HEK293 (cell line): Measurements from ENCODE around the gene PRMT2.

Source experiments
- CTCF ChIA-PET: fragments of 350-600 bp; formaldehyde crosslinking; extraction: SDS; loops from one replicate; lab custom pipeline; 2021; ENCODE audit warnings: antibody characterized with exemption; lab: Yijun Ruan, JAX
- POLR2A ChIA-PET: fragments of 300-600 bp; formaldehyde crosslinking; extraction: SDS; loops from one replicate; lab custom pipeline; 2020; ENCODE audit warnings: antibody characterized with exemption, inconsistent platforms; lab: Yijun Ruan, JAX
- H3K27ac ChIP-seq: fragments of 200-500 bp; sonication (Bioruptor generic); 2 replicates; pipeline ENCODE4 v1.5.1; 2014; ENCODE audit warnings: low read depth, low read length, control low read depth, inconsistent platforms; ENCODE audit errors: extremely low read depth
- H3K36me3 ChIP-seq, 2 experiments: fragments of 200-500 bp in 1 of 2; sonication (Bioruptor generic) in 1 of 2; 1 replicate in 1 of 2; 2 replicates in 1 of 2; pipeline ENCODE4 v1.5.1; 2014 to 2017; ENCODE audit warnings: inconsistent platforms in 2 of 2, low read length in 2 of 2; ENCODE audit not compliant: control insufficient read depth in 2 of 2, insufficient read depth in 1 of 2
- H3K4me1 ChIP-seq: fragments of 200-500 bp; sonication (Bioruptor generic); 2 replicates; pipeline ENCODE4 v1.5.1; 2014; ENCODE audit warnings: mild to moderate bottlenecking, low read length, inconsistent platforms; ENCODE audit not compliant: control insufficient read depth, insufficient read depth
- H3K4me3 ChIP-seq: 2 replicates; pipeline ENCODE4 v1.5.1; 2011; ENCODE audit warnings: low read depth, mild to moderate bottlenecking, control low read depth, low read length, moderate library complexity
- H3K9me3 ChIP-seq: fragments of 200-500 bp; sonication (Bioruptor generic); 2 replicates; pipeline ENCODE4 v1.5.1; 2014; ENCODE audit warnings: low read depth, low read length, inconsistent platforms; ENCODE audit not compliant: control insufficient read depth, insufficient read depth
- BCL11B ChIP-seq: fragments of 450-650 bp; formaldehyde crosslinking; IDR thresholded peaks from 2 replicates; pipeline ENCODE4 v1.5.1; 2016; ENCODE audit warnings: low read depth, missing biosample characterization, missing genetic modification characterization
- IKZF3 ChIP-seq: fragments of 450-650 bp; IDR thresholded peaks from 2 replicates; pipeline ENCODE4 v1.5.0; 2018; ENCODE audit warnings: missing biosample characterization, mild to moderate bottlenecking, missing genetic modification characterization, moderate library complexity
- KLF7 ChIP-seq: fragments of 450-650 bp; formaldehyde crosslinking; IDR thresholded peaks from 2 replicates; pipeline ENCODE4 v1.5.1; 2016; ENCODE audit warnings: missing biosample characterization, missing genetic modification characterization, borderline replicate concordance
- MYNN ChIP-seq: fragments of 450-650 bp; formaldehyde crosslinking; IDR thresholded peaks from 2 replicates; pipeline ENCODE4 v1.5.1; 2016; ENCODE audit warnings: missing biosample characterization, missing genetic modification characterization, borderline replicate concordance
- SP2 ChIP-seq: fragments of 450-650 bp; formaldehyde crosslinking; IDR thresholded peaks from 2 replicates; pipeline ENCODE4 v1.5.1; 2016; ENCODE audit warnings: missing biosample characterization, missing genetic modification characterization
- SP3 ChIP-seq: fragments of 450-650 bp; formaldehyde crosslinking; IDR thresholded peaks from 2 replicates; pipeline ENCODE4 v1.5.1; 2016; ENCODE audit warnings: missing biosample characterization, missing genetic modification characterization
- ZBTB17 ChIP-seq: fragments of 450-650 bp; formaldehyde crosslinking; IDR thresholded peaks from 2 replicates; pipeline ENCODE4 v1.5.1; 2016; ENCODE audit warnings: missing biosample characterization, missing genetic modification characterization
- ZBTB48 ChIP-seq: fragments of 450-650 bp; formaldehyde crosslinking; IDR thresholded peaks from 2 replicates; pipeline ENCODE4 v1.5.1; 2016; ENCODE audit warnings: missing biosample characterization, missing genetic modification characterization
- ZEB2 ChIP-seq: fragments of 450-650 bp; formaldehyde crosslinking; IDR thresholded peaks from 2 replicates; pipeline ENCODE4 v1.5.1; 2016; ENCODE audit warnings: missing biosample characterization, missing genetic modification characterization
- ZIC2 ChIP-seq: fragments of 450-650 bp; formaldehyde crosslinking; IDR thresholded peaks from 2 replicates; pipeline ENCODE4 v1.5.1; 2016; ENCODE audit warnings: missing biosample characterization, missing genetic modification characterization
- ZNF121 ChIP-seq: fragments of 450-650 bp; formaldehyde crosslinking; IDR thresholded peaks from 2 replicates; pipeline ENCODE4 v1.5.1; 2016; ENCODE audit warnings: missing biosample characterization, missing genetic modification characterization
- ZNF2 ChIP-seq: fragments of 450-650 bp; formaldehyde crosslinking; IDR thresholded peaks from 2 replicates; pipeline ENCODE4 v1.5.1; 2016; ENCODE audit warnings: missing biosample characterization, missing genetic modification characterization
- ZNF23 ChIP-seq: fragments of 450-650 bp; formaldehyde crosslinking; IDR thresholded peaks from 2 replicates; pipeline ENCODE4 v1.5.1; 2016; ENCODE audit warnings: missing biosample characterization, missing genetic modification characterization, borderline replicate concordance
- ZNF391 ChIP-seq: fragments of 450-650 bp; formaldehyde crosslinking; IDR thresholded peaks from 2 replicates; pipeline ENCODE4 v1.5.1; 2016; ENCODE audit warnings: low read depth, missing biosample characterization, missing genetic modification characterization, borderline replicate concordance
- ZNF423 ChIP-seq: fragments of 450-650 bp; formaldehyde crosslinking; IDR thresholded peaks from 2 replicates; pipeline ENCODE4 v1.5.1; 2016; ENCODE audit warnings: missing biosample characterization, missing genetic modification characterization
- ZNF626 ChIP-seq: fragments of 450-650 bp; sonication (Bioruptor Pico); formaldehyde crosslinking; IDR thresholded peaks from 2 replicates; pipeline ENCODE4 v1.5.1; 2018; ENCODE audit warnings: missing biosample characterization, missing genetic modification characterization, inconsistent platforms
- ZNF629 ChIP-seq: fragments of 450-650 bp; formaldehyde crosslinking; IDR thresholded peaks from 2 replicates; pipeline ENCODE4 v1.5.1; 2017; ENCODE audit warnings: missing biosample characterization, missing genetic modification characterization
- ZNF654 ChIP-seq: fragments of 450-650 bp; formaldehyde crosslinking; IDR thresholded peaks from 2 replicates; pipeline ENCODE4 v1.5.1; 2016; ENCODE audit warnings: low read depth, missing biosample characterization, missing genetic modification characterization
- TF ChIP-seq, protein P1 (sequence below): fragments of 450-650 bp; formaldehyde crosslinking; conservative IDR thresholded peaks from 2 replicates; pipeline ENCODE4 v1.5.1; 2016; ENCODE audit warnings: low read depth, missing biosample characterization, missing genetic modification characterization
- TF ChIP-seq, protein P2 (sequence below): fragments of 450-650 bp; formaldehyde crosslinking; IDR thresholded peaks from 2 replicates; pipeline ENCODE4 v1.5.1; 2017; ENCODE audit warnings: missing biosample characterization, mild to moderate bottlenecking, missing genetic modification characterization, moderate library complexity
- TF ChIP-seq, protein P3 (sequence below): fragments of 450-650 bp; formaldehyde crosslinking; IDR thresholded peaks from 2 replicates; pipeline ENCODE4 v1.5.1; 2016; ENCODE audit warnings: missing biosample characterization, missing genetic modification characterization
- TF ChIP-seq, protein P4 (sequence below): fragments of 450-650 bp; formaldehyde crosslinking; IDR thresholded peaks from 2 replicates; pipeline ENCODE4 v1.5.1; 2017; ENCODE audit warnings: missing biosample characterization, missing genetic modification characterization
- TF ChIP-seq, protein P5 (sequence below): fragments of 450-650 bp; formaldehyde crosslinking; IDR thresholded peaks from 2 replicates; pipeline ENCODE4 v1.5.1; 2017; ENCODE audit warnings: missing biosample characterization, missing genetic modification characterization

Gene PRMT2

DNA sequence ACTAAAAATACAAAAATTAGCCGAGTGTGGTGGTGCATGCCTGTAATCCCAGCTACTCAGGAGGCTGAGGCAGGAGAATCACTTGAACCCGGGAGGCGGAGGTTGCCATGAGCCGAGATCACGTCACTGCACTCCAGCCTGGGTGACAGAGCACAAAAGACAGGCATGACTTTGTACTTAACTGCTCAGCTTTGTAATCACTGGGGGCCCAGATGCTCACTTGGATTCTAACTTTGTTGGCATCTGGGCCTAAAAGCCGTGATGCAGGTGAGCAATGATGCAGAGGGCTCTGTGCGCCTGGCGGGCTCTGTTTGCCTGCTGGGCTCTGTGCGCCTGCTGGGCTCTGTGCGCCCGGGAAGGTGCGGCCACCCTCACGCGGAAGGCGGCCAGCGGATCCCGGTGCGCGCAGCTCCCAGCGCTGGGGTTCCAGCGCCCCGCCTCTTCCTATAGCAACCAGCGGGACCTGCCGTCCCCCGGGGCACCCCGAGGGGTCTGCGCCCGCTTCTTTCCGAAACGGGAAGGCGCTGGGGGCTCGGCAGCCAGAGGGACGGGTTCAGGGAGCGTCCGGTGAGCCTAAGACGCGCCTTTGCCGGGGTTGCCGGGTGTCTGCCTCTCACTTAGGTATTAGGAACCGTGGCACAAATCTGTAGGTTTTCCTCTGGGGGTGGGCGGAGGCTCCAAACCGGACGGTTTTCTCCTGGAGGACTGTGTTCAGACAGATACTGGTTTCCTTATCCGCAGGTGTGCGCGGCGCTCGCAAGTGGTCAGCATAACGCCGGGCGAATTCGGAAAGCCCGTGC, 31.7 kb downstream of the PRMT2 start (continued):
- TF ChIP-seq, protein P1, sequence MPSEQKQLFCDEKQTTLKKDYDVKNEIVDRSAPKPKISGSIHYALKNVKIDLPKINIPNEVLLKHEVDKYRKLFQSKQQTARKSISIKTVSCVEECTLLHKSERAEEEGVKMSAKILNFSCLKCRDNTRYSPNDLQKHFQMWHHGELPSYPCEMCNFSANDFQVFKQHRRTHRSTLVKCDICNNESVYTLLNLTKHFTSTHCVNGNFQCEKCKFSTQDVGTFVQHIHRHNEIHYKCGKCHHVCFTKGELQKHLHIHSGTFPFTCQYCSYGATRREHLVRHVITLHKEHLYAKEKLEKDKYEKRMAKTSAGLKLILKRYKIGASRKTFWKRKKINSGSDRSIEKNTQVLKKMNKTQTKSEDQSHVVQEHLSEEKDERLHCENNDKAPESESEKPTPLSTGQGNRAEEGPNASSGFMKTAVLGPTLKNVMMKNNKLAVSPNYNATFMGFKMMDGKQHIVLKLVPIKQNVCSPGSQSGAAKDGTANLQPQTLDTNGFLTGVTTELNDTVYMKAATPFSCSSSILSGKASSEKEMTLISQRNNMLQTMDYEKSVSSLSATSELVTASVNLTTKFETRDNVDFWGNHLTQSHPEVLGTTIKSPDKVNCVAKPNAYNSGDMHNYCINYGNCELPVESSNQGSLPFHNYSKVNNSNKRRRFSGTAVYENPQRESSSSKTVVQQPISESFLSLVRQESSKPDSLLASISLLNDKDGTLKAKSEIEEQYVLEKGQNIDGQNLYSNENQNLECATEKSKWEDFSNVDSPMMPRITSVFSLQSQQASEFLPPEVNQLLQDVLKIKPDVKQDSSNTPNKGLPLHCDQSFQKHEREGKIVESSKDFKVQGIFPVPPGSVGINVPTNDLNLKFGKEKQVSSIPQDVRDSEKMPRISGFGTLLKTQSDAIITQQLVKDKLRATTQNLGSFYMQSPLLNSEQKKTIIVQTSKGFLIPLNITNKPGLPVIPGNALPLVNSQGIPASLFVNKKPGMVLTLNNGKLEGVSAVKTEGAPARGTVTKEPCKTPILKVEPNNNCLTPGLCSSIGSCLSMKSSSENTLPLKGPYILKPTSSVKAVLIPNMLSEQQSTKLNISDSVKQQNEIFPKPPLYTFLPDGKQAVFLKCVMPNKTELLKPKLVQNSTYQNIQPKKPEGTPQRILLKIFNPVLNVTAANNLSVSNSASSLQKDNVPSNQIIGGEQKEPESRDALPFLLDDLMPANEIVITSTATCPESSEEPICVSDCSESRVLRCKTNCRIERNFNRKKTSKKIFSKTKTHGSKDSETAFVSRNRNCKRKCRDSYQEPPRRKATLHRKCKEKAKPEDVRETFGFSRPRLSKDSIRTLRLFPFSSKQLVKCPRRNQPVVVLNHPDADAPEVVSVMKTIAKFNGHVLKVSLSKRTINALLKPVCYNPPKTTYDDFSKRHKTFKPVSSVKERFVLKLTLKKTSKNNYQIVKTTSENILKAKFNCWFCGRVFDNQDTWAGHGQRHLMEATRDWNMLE: no peak
- TF ChIP-seq ZIC2 (tag by site-specific recombination): peak; percentile 96
- TF ChIP-seq ZNF121 (tag by site-specific recombination): no peak
- TF ChIP-seq KLF7 (tag by site-specific recombination): no peak
- TF ChIP-seq IKZF3 (tag by site-specific recombination): no peak
- TF ChIP-seq MYNN (tag by site-specific recombination): no peak
- peak; percentile 27; the same call in 1 of the 2 replicates for TF ChIP-seq ZEB2 (tag by site-specific recombination)
- peak; percentile 93 for TF ChIP-seq ZNF423 (tag by site-specific recombination)
- TF ChIP-seq, protein P2, sequence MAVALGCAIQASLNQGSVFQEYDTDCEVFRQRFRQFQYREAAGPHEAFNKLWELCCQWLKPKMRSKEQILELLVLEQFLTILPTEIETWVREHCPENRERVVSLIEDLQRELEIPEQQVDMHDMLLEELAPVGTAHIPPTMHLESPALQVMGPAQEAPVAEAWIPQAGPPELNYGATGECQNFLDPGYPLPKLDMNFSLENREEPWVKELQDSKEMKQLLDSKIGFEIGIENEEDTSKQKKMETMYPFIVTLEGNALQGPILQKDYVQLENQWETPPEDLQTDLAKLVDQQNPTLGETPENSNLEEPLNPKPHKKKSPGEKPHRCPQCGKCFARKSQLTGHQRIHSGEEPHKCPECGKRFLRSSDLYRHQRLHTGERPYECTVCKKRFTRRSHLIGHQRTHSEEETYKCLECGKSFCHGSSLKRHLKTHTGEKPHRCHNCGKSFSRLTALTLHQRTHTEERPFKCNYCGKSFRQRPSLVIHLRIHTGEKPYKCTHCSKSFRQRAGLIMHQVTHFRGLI (tag by site-specific recombination): peak; percentile 92
- TF ChIP-seq, protein P3, sequence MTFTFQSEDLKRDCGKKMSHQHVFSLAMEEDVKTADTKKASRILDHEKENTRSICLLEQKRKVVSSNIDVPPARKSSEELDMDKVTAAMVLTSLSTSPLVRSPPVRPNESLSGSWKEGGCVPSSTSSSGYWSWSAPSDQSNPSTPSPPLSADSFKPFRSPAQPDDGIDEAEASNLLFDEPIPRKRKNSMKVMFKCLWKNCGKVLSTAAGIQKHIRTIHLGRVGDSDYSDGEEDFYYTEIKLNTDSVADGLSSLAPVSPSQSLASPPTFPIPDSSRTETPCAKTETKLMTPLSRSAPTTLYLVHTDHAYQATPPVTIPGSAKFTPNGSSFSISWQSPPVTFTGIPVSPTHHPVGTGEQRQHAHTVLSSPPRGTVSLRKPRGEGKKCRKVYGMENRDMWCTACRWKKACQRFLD: no peak
- peak; percentile 50 for TF ChIP-seq SP2 (tag by site-specific recombination)

DNA sequence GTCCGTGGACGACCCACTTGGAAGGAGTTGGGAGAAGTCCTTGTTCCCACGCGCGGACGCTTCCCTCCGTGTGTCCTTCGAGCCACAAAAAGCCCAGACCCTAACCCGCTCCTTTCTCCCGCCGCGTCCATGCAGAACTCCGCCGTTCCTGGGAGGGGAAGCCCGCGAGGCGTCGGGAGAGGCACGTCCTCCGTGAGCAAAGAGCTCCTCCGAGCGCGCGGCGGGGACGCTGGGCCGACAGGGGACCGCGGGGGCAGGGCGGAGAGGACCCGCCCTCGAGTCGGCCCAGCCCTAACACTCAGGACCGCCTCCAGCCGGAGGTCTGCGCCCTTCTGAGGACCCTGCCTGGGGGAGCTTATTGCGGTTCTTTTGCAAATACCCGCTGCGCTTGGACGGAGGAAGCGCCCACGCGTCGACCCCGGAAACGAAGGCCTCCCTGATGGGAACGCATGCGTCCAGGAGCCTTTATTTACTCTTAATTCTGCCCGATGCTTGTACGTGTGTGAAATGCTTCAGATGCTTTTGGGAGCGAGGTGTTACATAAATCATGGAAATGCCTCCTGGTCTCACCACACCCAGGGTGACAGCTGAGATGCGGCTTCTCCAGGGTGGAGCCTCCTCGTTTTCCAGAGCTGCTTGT, 32.4 kb downstream of the PRMT2 start:
- Histone ChIP-seq H3K36me3 (peaks cover 5 to 20% of the 10 kb centered on the region in 2 experiments), H3K4me3 (peak overlapping the region; percentile 42), H3K9me3 (no peaks in the 10 kb centered on the region), H3K4me1 (no peaks in the 10 kb centered on the region), H3K27ac (no peak overlapping the region; the same call in 1 of the 2 replicates)
- ChIA-PET POLR2A (interaction anchor here (0.8 to 3.1 kb wide), 2 partner anchors 28 to 32 kb away, joined by 4 to 13 read pairs; partner anchors contain the start of gene PRMT2), CTCF (interaction anchor here (0.7 to 1.0 kb wide), 3 partner anchors 12 to 28 kb away, joined by 3 to 4 read pairs (median 4); no protein-coding TSS in a partner anchor)
- no peak for TF ChIP-seq ZNF654 (tag by site-specific recombination)
- TF ChIP-seq ZNF23 (tag by site-specific recombination): no peak
- TF ChIP-seq ZNF2 (tag by site-specific recombination): peak; percentile 67; the same call in 1 of the 2 replicates
- peak; percentile 34; the same call in 1 of the 2 replicates for TF ChIP-seq ZBTB48 (tag by site-specific recombination)
- TF ChIP-seq, protein P4, sequence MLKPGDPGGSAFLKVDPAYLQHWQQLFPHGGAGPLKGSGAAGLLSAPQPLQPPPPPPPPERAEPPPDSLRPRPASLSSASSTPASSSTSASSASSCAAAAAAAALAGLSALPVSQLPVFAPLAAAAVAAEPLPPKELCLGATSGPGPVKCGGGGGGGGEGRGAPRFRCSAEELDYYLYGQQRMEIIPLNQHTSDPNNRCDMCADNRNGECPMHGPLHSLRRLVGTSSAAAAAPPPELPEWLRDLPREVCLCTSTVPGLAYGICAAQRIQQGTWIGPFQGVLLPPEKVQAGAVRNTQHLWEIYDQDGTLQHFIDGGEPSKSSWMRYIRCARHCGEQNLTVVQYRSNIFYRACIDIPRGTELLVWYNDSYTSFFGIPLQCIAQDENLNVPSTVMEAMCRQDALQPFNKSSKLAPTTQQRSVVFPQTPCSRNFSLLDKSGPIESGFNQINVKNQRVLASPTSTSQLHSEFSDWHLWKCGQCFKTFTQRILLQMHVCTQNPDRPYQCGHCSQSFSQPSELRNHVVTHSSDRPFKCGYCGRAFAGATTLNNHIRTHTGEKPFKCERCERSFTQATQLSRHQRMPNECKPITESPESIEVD (tag by site-specific recombination): no peak
- peak; percentile 37; the same call in 1 of the 2 replicates for TF ChIP-seq ZBTB17 (tag by site-specific recombination)
- TF ChIP-seq ZNF629 (tag by site-specific recombination): 0 out of 2 replicates have a peak, but pooled peaks have one; percentile 28
- no peak for TF ChIP-seq ZNF391 (tag by site-specific recombination)
- TF ChIP-seq ZNF626: no peak
- TF ChIP-seq KLF7 (tag by site-specific recombination): 0 out of 2 replicates have a peak, but pooled peaks have one; percentile 25
- TF ChIP-seq SP3 (tag by site-specific recombination): peak; percentile 88
- peak; percentile 81 for TF ChIP-seq IKZF3 (tag by site-specific recombination)
- TF ChIP-seq BCL11B (tag by site-specific recombination): peak; percentile 10; the same call in 1 of the 2 replicates
- TF ChIP-seq, protein P5, sequence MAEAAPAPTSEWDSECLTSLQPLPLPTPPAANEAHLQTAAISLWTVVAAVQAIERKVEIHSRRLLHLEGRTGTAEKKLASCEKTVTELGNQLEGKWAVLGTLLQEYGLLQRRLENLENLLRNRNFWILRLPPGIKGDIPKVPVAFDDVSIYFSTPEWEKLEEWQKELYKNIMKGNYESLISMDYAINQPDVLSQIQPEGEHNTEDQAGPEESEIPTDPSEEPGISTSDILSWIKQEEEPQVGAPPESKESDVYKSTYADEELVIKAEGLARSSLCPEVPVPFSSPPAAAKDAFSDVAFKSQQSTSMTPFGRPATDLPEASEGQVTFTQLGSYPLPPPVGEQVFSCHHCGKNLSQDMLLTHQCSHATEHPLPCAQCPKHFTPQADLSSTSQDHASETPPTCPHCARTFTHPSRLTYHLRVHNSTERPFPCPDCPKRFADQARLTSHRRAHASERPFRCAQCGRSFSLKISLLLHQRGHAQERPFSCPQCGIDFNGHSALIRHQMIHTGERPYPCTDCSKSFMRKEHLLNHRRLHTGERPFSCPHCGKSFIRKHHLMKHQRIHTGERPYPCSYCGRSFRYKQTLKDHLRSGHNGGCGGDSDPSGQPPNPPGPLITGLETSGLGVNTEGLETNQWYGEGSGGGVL (tag by site-specific recombination): no peak
